ENCODE results near the gene BNIPL.

The BNIPL gene

DNA sequence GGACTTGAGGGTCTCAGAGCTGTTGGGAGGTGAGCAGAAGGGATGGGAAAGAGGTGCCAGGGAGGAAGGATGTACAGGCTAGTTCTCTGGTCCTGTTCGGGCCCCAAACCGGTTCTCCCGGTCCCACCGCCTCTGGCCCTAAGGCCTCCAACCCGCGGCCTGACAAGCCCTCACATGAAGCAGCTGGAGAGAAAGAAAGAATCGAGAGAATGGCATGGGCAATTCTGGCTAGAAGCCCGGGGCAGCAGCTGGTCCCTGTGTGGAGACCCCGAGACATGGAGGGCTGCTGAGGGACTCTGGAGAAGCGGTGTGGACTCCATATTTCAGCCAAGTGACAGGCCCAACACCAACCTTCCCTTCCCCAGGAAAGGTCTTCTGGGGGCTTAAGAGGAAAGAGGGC, 22.3 kb downstream of the BNIPL start:
- DNase-seq (ENCODE audit: low spot score), result peak; percentile 14

DNA sequence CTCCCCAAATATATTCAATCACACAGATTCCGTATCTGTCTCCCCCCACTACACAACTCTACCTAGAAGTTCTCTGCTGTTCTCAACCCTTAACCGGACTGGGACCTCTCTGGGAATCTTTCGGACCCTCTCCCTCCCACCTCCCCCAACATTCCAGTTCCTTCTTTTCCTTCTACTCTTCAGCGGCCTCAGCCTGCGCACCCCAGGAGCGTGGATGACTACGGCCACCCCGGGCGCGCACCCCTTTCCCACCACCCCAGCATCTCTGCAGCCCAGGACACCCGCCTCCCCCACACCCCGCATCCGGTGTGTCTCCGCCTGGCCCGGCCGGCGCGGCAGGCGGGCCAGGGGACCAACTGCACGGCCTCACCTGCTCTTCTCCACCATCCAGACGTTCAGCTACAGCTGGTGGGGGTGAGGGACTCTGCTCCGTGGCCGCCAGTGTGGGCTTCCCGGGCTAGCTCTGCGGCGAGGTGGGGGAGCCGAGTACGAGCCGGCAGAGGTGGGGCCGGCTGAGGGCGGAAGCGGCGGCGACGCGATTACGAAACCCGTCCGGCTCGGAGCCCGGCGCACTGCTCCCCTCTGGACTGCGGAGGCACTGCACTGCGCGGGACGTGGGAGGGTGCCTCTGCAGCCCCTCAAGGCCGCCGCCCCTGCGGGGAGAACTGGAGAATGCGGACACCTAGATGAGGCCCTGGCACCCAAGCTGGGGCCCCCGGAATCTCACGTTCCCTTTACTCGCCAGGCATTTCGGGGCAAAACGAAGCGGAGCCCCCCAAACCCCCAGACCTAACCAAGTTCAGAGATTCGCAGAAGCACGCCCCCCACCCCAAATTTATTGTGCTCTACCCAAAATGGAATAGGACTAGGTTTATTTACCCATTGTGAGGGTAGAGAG, 23.0 kb downstream of the BNIPL start, which contains the start of gene CDC42SE1:
Gene CDC42SE1, minus strand, starts transcription at position 514 of the 898 bp plus-strand sequence. CDS start 3,892 bp downstream, outside the sequence.
- DNase-seq (ENCODE audit: low spot score), result peak; percentile 78

DNA sequence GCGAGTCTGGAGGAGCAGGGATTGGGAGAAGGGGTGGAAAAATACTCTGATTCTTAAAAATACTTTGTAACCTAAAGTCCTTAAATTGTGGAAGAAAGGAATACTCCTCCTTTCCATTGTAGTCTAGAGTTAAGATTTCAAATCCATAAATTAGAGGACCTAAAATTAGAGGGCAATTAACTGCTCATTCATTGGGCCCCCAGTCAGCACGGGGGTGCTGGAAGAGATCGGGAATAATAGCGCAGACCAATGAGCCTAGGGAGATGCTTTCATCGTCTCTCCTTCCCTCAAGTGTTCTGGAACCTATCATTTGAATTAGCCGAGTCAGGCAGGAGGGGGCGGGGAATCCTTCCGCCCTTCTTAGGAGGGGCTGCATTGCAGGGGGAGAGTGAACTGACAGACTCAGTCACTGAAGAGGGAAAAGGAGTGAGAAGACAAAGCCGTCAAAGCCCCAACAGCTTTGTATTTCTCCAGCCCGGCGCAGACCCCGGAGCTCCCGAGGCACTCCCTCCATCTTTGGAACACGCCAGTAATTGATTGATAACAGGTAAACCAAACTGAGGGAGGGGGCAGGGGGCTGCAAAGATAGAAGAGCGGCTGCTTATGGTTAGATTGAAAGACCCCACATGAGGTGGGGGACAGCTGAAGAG, 23.7 kb downstream of the BNIPL start, which contains the start of gene MLLT11:
Gene MLLT11, plus strand, starts transcription at position 391 of the 650 bp plus-strand sequence. CDS start 6,828 bp downstream, outside the sequence.
- DNase-seq (ENCODE audit: low spot score), result peak; percentile 4

DNA sequence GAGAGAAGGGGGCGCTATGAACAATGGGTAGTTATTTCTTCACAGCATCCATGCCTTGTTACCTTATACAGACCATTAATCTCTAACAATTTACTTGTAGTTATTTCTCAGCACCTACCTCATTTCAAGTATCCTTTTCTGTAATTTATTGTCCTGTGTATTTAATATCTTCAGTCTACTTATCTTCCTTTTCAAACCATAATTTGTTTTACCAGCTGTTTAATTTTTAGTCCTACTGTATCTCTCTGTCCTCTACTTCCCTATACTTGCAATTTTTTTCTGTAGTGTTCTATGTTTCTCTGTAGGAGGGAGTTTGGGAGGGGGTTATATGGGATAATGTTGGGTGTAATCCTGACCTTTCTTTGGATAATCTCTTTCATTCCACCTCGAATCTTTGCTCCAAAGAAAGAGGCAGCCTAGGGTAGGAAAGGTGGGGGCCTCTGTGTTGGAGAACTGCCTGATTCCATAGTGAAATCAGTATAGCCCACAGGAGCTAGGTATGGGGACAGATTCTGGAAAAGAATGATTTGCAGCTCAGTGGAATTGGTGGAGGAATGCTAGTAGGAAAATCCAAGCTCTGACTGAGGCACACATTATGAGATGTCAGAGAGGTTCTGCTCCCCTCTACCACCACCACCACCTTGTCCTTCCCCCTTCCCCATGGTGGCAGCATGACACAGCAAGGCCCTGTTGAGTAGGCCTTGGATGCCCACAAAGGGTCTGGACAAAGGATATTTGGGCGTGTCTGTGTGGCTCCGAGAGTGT, 24.5 kb downstream of the BNIPL start:
- DNase-seq (ENCODE audit: low spot score), result peak; percentile 3

DNA sequence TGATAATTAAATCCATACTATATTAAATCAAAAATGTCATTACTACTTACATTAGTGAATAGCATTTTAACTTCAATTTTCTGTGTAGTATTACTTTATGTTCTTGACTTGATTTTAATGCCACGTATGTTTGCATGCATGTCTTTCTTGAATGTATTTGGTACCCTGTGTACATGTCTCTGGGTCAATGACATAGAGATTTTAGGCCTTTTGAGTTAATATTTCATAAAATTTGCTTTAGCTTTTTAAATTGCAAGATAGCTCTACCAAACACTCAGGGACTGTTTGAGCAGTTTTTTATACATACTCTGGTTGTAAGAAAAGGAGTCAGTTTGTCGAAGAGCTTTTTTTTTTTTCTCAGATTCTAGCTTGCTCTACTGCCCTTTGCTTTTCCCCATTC, 25.3 kb downstream of the BNIPL start:
- DNase-seq (ENCODE audit: low spot score), result peak; percentile 2

DNA sequence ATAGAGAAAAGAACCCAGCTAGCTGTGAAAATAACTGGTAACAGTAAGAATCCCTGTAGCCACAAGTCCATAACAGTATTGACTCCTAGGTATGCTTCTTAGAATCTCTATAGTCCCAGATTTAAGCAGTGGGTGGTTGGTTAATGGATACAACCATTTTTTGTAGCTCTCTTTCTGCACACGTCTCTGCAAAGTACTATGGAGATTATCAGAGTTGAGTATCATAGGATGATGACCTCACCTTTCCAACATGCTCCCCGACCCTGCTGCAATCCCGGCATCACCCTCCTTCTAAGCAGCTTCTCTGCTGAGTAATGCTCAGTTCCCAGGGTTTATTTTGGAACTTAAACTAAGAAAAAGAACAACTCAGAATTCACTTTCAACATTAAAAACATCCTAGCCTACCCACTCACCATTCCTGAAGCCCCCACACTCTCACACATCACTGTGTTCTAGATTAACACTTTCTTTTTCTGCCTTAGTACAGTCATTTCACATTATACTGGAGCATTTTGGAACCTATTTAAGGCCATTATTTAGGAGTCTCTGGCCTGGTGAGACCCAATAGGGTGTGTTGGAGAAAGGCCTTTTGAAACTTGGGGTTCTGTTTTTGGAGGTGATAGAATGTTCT, 26.5 kb downstream of the BNIPL start:
- DNase-seq (ENCODE audit: low spot score), result peak; percentile 3

DNA sequence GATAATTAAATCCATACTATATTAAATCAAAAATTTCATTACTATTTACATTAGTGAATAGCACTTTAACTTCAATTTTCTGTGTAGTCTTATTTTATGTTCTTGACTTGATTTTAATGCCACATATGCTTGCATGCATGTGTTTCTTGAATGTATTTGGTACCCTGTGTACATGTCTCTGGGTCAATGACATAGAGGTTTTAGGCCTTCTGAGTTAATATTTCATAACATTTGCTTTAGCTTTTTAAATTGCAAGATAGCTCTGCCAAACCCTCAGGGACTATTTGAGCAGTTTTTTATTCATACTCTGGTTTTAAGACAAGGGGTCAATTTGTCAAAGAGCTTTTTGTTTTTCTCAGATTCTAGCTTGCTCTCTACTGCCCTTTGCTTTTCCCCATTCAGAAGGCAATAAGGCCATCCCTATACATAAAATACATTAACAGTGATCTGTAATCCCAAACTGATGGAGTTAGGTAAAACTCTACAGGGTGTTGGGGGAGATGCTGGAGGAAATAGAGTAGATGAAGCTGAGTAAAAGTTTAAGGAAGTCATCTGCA, 28.8 kb downstream of the BNIPL start:
- peak; percentile 3 for DNase-seq (ENCODE audit: low spot score)

DNA sequence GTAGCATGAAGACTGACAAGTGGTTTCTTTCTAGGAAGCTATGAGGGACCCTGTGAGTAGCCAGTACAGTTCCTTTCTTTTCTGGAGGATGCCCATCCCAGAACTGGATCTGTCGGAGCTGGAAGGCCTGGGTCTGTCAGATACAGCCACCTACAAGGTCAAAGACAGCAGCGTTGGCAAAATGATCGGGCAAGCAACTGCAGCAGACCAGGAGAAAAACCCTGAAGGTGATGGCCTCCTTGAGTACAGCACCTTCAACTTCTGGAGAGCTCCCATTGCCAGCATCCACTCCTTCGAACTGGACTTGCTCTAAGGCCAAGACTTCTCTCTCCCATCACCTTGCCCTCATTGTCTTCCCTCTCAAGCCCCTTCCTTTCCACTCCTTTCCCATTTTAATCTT, 30.8 kb downstream of the BNIPL start:
- DNase-seq (ENCODE audit: low spot score), result no peak

DNA sequence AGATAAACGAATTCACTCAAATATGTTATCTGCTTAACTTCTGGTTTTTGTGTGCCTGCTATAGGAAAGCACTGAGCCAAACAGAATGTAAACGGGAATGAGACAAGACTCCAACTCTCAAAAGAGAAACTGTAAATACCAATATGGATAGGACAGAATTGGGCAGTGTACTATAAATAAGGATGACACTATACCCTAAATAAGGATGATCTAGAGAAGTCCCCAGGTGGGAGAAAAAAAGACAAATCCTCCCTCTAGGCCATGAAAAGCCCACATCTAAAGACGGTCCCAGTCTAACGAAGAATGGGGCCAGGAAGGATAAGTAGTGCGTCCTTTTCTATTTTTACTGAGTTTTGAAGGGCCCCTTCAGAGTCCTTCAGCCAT, 32.7 kb downstream of the BNIPL start:
- no peak for DNase-seq (ENCODE audit: low spot score)

DNA sequence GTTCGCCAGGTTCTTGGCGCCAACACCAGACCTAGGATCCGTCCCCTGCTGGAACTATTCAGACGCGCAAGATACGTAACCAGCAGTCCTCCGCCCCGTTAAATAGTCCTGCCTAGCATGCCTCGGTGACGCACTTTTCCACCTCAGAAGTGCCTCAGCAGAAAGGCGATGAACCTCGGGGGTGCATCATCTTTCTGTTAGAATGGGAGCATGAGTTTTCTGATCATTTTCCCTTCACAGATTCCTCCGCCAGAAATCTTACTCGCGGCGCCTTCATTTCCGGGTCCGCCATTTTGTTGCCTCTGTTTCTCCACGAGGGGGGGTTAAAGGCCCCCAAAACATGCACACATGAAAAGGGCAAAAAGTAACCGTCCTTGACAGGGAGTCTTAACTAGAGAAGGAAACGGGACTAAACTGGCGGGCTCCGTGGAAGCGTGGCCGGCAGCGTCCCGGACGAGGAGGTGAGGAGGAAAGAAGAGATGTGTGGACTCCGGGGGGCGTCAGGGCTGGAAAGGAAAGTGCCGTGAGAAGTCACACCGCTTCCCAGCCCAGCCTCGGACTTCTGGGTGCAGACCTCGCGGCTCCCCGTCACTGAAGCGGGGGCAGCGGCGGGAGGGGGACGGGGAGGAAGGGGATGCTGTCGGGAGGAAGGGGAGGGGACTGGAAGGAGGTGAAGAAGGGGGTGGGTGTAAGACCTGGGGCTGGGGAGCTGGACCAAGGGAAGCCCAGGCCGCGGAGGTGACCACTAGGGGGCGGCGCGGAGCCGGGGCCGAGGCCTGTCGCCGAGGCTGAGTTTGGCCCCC, 34.3 kb downstream of the BNIPL start, which contains the start of gene GABPB2:
Gene GABPB2, plus strand, starts transcription at position 288 of the 803 bp plus-strand sequence. CDS start 17,429 bp downstream, outside the sequence.
- DNase-seq (ENCODE audit: low spot score), result peak; percentile 91

DNA sequence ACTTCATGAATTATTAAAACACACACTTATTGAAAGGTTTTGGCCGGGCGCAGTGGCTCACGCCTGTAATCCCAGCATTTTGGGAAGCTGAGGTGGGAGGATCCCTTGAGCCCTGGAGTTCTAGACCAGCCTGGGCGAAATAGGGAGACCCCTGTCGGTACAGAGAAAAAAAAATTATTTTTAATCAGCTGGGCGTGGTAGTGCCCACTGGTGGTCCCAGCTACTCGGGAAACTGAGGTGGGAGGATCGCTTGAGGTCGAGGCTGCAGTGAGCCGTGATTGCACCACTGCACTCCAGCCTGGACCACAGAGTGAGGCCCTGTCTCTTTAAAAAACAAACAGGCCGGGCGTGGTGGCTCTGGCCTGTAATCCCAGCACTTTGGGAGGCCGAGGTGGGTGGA, 35.8 kb downstream of the BNIPL start:
- DNase-seq (ENCODE audit: low spot score), result no peak

DNA sequence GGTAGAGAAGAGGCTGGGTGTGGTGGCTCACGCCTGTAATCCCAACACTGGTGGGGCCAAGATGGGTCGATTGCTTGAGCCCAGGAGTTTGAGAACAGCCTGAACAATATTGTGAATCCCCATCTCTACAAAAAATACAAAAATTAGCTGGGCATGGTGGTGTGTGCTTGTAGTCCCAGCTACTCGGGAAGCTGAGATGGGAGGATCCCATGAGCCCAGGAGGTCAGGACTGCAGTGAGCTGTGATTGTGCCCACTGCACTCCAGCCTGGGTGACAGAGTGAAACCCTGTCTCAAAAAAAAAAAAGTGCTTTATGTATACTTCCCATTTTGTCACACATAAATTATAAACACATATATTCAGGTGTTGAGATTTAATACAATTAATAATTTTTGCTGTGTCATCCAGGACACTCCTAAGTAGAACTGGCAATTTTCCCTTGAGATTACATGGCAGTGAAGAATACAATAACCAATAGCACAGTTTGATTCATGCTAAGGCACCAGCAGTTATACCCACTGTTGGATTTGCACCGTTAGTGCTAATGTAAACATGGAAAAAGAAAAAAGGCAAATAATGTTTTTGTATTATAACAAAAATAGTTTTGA, 49.7 kb downstream of the BNIPL start:
- DNase-seq (ENCODE audit: low spot score), result no peak

All from hematopoietic multipotent progenitor cell treated with erythropoietin and hydrocortisone succinate and interleukin-3 and kit ligand, for 17 days (in vitro differentiated cells).